Sigmoid colon (tissue), 7 donors: Measurements from ENCODE around the gene CDCP1. TPM values are rescaled to one million over a fixed set of nuclear protein-coding genes. Genes with fewer than 3 reads are reported as not detected.

Experiments used
- DNase-seq: peaks from one replicate; pipeline ENCODE4 v3.0.0-alpha.2; 2019
- H3K27ac ChIP-seq, 4 donors: fragments of 200-600 bp; sonication (generic); one replicate each; pipeline ENCODE4 v1.5.1; 2016 to 2019; ENCODE audit warnings: mild to moderate bottlenecking in 1 of 4
- H3K27me3 ChIP-seq, 3 donors: fragments of 200-600 bp; sonication (generic); one replicate each; pipeline ENCODE4 v1.5.1; 2019; ENCODE audit warnings: mild to moderate bottlenecking in 1 of 3
- H3K36me3 ChIP-seq, 4 donors: fragments of 200-600 bp; sonication (generic); one replicate each; pipeline ENCODE4 v1.5.1; 2016 to 2019
- H3K4me1 ChIP-seq, 4 donors: fragments of 200-600 bp; sonication (generic); one replicate each; pipeline ENCODE4 v1.5.1; 2017 to 2019
- H3K4me3 ChIP-seq, 4 donors: fragments of 200-600 bp; sonication (generic); one replicate each; pipeline ENCODE4 v1.5.1; 2017 to 2019; ENCODE audit warnings: mild to moderate bottlenecking in 2 of 4, moderate library complexity in 1 of 4
- H3K9me3 ChIP-seq, 4 donors: fragments of 200-600 bp in 3 of 4; sonication (generic) in 3 of 4; one replicate each; pipeline versions ENCODE4 v1.5.1 to v1.6.1; 2013 to 2019
- EP300 ChIP-seq, 4 donors: sonication (generic); formaldehyde crosslinking; IDR thresholded peaks; one replicate each; pipeline ENCODE4 v1.6.1; 2017; ENCODE audit warnings: antibody characterized with exemption in 4 of 4
- POLR2A ChIP-seq, 2 donors: fragments of 450-650 bp; IDR thresholded peaks; one replicate each; pipeline ENCODE4 v1.6.1; 2016; ENCODE audit warnings: antibody characterized with exemption in 2 of 2, mild to moderate bottlenecking in 2 of 2, moderate library complexity in 2 of 2
- POLR2AphosphoS5 ChIP-seq, 4 donors: sonication (generic); formaldehyde crosslinking; IDR thresholded peaks; one replicate each; pipeline ENCODE4 v1.6.1; 2017; ENCODE audit warnings: antibody characterized with exemption in 4 of 4
- WGBS, 2 donors: extraction: QIAGEN DNeasy Blood & Tissue Kit; methylation state at CpG; one replicate each; pipeline ENCODE4 v1.1.7; 2013; 5-methylcytosine and 5-hydroxymethylcytosine counted together
- intact Hi-C: fragments of 100-400 bp; cut with DNase I; formaldehyde crosslinking; loops from one replicate; pipeline ENCODE4 v1.15.1; 2023
- polyA plus RNA-seq, 3 donors: library from polyadenylated mRNA; stranded (reverse); fragments of 200-250 nt; gene quantifications; one replicate each; pipeline ENCODE4 v1.2.3, GENCODE V29; 2013
- total RNA-seq, 4 donors: library from RNA; depleted of rRNA; stranded (reverse); fragments of >200 nt; gene quantifications; one replicate each; pipeline ENCODE4 v1.1.0, GENCODE V29; 2016
- TF ChIP-seq, protein P1 (sequence below), 4 experiments: fragments of 450-650 bp in 3 of 4; fragments of 200-600 bp in 1 of 4; IDR thresholded peaks; one replicate each; pipeline ENCODE4 v1.5.1; 2016 to 2019; ENCODE audit warnings: antibody characterized with exemption in 4 of 4, mild to moderate bottlenecking in 3 of 4, moderate library complexity in 2 of 4
- donor health status: healthy with polysubstance abuse.
- donor health status: Bipolar disorder and iron deficiency.
- donor health status: healthy.

Gene CDCP1
- total and polyA plus RNA-seq, 7 donors, result 0.71 to 35.2 (median 1.2) TPM

DNA sequence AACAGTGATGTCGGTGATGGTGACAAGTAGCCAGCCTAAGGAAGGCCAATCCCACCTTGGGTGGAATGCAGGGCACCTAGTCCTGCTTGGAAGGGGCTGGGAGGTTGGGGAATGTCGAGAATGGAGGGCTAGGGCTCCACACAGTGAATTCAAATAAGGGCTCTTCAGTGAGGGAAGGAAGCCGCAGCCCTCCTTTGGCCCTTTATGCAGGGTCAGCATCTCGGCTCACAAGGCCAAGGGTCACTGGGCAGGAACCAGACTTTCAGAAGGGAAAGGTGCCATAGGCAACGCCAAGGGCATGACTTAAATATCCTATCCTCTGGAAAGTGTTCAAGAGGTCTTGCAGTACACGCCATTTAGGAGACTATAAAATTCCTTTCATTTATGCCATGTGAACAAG, 63.2 kb downstream of the CDCP1 start:
- peaks cover 0 to 42% (median 24%) of the 10 kb centered on the region in 4 donors for H3K4me1 ChIP-seq
- no peaks in the 10 kb centered on the region for H3K27me3 ChIP-seq
- no peak overlapping the region for H3K4me3 ChIP-seq
- intact Hi-C loops, result no loop called here
- no peaks in the 10 kb centered on the region for H3K9me3 ChIP-seq
- H3K36me3 ChIP-seq, result no peaks in the 10 kb centered on the region
- no peak for DNase-seq
- H3K27ac ChIP-seq, result no peak overlapping the region
- 58 to 82% methylated on average over 6 of the region's 6 CpGs for WGBS, 2 donors
- TF ChIP-seq, protein P1, sequence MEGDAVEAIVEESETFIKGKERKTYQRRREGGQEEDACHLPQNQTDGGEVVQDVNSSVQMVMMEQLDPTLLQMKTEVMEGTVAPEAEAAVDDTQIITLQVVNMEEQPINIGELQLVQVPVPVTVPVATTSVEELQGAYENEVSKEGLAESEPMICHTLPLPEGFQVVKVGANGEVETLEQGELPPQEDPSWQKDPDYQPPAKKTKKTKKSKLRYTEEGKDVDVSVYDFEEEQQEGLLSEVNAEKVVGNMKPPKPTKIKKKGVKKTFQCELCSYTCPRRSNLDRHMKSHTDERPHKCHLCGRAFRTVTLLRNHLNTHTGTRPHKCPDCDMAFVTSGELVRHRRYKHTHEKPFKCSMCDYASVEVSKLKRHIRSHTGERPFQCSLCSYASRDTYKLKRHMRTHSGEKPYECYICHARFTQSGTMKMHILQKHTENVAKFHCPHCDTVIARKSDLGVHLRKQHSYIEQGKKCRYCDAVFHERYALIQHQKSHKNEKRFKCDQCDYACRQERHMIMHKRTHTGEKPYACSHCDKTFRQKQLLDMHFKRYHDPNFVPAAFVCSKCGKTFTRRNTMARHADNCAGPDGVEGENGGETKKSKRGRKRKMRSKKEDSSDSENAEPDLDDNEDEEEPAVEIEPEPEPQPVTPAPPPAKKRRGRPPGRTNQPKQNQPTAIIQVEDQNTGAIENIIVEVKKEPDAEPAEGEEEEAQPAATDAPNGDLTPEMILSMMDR (IDR thresholded peaks at IDR 0.05), result no peak
- TF ChIP-seq EP300 (IDR thresholded peaks at IDR 0.05) (no peak), POLR2A (IDR thresholded peaks at IDR 0.05) (no peak), POLR2AphosphoS5 (IDR thresholded peaks at IDR 0.05) (no peak)

DNA sequence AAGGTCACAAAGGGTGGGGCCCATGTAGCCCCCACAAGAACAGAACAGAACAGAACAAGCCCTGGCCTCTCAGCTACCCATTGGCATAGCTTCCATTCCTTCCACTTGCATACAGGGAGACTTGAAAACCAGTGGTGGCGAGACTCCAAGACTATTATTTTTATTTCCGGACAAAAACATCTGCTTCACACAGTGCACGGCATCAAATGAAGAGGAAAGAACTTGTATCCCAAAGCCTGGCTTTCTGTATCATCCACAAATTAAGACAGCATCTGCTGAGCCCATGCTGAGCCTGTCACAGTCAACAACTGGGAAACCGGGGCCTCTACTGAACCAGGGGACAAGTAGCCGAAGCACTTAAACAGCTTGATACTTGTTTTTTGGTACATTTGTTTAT, 64.0 kb downstream of the CDCP1 start:
- intact Hi-C loops, result no loop called here
- 84 to 92% methylated on average over 5 of the region's 5 CpGs for WGBS, 2 donors
- no peak overlapping the region for H3K4me3 ChIP-seq
- H3K4me1 ChIP-seq, result peaks cover 0 to 39% (median 21%) of the 10 kb centered on the region in 4 donors
- no peak overlapping the region for H3K27ac ChIP-seq
- H3K27me3 ChIP-seq, result no peaks in the 10 kb centered on the region
- H3K36me3 ChIP-seq, result no peaks in the 10 kb centered on the region
- no peak for DNase-seq
- no peaks in the 10 kb centered on the region for H3K9me3 ChIP-seq
- TF ChIP-seq POLR2AphosphoS5 (IDR thresholded peaks at IDR 0.05) (no peak), POLR2A (IDR thresholded peaks at IDR 0.05) (no peak), EP300 (IDR thresholded peaks at IDR 0.05) (no peak)
- TF ChIP-seq, protein P1 (IDR thresholded peaks at IDR 0.05), result no peak

DNA sequence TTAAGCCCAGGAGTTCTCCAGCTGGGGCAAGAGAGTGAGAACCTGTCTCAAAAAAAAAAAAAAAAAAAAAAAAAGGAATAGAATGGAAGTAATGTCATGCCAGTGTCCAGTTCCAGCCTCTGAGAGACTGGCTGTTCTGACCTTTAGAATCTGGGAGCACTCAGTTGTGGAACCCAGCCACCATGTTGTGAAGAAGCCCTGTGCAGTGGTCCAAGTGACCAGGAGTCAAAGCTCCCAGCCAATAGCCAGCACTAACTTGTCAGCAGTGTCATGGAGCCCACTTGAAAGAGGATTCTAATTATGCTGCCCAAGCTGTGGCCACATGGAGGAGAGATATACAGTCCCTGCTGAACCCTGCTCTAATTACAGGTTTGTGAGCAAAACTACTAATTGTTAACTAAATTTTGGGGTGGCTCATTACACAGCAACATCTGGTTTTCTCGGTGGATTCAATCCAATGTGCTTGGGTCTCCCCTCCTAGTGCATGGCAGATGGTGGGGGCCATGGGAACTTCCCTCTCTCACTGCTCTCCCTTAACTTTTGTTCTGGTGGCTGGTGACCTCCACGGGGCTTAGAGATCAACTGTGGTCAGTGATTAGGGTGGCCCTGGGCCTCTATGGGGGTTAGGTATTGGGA, 64.6 kb downstream of the CDCP1 start:
- TF ChIP-seq, protein P1 (IDR thresholded peaks at IDR 0.05), result no peak
- TF ChIP-seq EP300 (IDR thresholded peaks at IDR 0.05) (no peak), POLR2AphosphoS5 (IDR thresholded peaks at IDR 0.05) (no peak), POLR2A (IDR thresholded peaks at IDR 0.05) (no peak)
- H3K27ac ChIP-seq, result no peak overlapping the region
- intact Hi-C loops, result no loop called here
- H3K36me3 ChIP-seq, result no peaks in the 10 kb centered on the region
- DNase-seq, result no peak
- H3K27me3 ChIP-seq, result no peaks in the 10 kb centered on the region
- H3K9me3 ChIP-seq, result no peaks in the 10 kb centered on the region
- 86 to 89% methylated on average over 2 of the region's 2 CpGs for WGBS, 2 donors
- H3K4me3 ChIP-seq, result no peak overlapping the region
- peaks cover 0 to 34% (median 19%) of the 10 kb centered on the region in 4 donors for H3K4me1 ChIP-seq

DNA sequence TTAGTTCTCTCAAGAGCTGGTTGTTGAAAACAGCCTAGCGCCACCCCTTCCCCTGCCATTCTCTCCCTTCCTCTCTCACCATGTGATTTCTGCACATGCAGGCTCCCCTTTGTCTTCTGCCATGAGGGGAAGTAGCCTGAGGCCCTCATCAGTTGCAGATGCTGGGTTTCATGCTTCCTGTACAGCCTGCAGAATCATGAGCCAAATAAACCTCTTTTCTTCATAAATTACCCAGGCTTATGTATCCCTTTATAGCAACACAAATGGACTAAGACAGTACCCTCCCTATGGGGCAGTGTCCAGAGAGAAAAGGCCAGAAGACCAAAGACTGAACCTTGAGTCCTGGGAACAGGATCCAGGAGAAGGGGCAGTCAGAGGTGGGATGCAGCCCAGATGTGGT, 65.4 kb downstream of the CDCP1 start:
- no peaks in the 10 kb centered on the region for H3K9me3 ChIP-seq
- H3K4me1 ChIP-seq, result peaks cover 0 to 26% (median 17%) of the 10 kb centered on the region in 4 donors
- intact Hi-C loops, result no loop called here
- H3K27ac ChIP-seq, result no peak overlapping the region
- TF ChIP-seq EP300 (IDR thresholded peaks at IDR 0.05), result no peak
- TF ChIP-seq, protein P1 (IDR thresholded peaks at IDR 0.05), result no peak
- H3K4me3 ChIP-seq, result no peak overlapping the region
- H3K27me3 ChIP-seq, result no peaks in the 10 kb centered on the region
- DNase-seq, result no peak
- H3K36me3 ChIP-seq, result no peaks in the 10 kb centered on the region
- WGBS, 2 donors, result 95 to 97% methylated on average over 1 of the region's 1 CpG

DNA sequence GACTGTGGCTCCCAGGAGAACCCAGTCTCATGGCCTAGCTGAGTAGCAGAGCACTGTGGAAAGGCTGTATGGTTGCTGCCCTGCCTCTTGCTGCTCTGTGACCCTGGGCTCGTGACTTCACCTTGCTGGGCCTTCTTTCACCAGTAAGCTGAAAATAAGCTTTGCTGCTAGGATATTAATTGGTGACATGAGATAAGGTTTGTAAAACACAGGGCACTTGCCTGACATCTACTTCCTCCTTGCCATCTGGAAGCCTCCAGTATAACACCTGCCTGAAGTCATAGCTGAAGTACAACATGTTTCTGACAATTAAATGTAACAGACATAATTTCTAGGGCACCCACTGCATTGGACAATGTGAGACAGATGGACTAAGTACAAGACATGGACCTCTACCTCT, 66.5 kb downstream of the CDCP1 start:
- no peaks in the 10 kb centered on the region for H3K27me3 ChIP-seq
- no peak for DNase-seq
- 20 to 69% methylated on average over 1 of the region's 1 CpG for WGBS, 2 donors
- peaks cover 0 to 15% (median 6%) of the 10 kb centered on the region in 4 donors for H3K4me1 ChIP-seq
- no peaks in the 10 kb centered on the region for H3K36me3 ChIP-seq
- no peak overlapping the region for H3K27ac ChIP-seq
- intact Hi-C loops, result no loop called here
- TF ChIP-seq, protein P1 (IDR thresholded peaks at IDR 0.05), result no peak
- no peak for TF ChIP-seq POLR2AphosphoS5 (IDR thresholded peaks at IDR 0.05)
- TF ChIP-seq POLR2A (IDR thresholded peaks at IDR 0.05), result no peak
- TF ChIP-seq EP300 (IDR thresholded peaks at IDR 0.05), result no peak
- H3K9me3 ChIP-seq, result no peaks in the 10 kb centered on the region
- no peak overlapping the region for H3K4me3 ChIP-seq
